ENCODE measurements around the gene C6orf47.

DNA sequence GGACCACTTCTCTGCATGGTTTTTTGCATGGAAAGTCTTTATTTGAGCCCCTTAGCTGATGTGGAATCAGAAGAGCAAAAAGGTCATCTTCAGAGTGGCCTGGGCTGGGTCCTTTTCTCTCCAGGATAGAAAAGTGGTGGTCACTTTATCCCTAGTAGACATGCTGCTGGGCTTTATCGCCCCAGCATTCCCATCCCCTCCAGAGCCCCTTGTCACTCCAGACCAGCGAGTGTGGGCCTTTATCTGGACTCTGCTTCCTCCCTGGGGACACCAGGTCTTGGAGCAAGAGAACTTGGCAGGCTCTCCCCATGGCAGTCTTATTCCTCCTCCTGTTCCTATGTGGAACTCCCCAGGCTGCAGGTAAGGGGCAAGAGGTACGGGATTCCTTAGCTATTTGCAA is 46.0 kb upstream of the C6orf47 start, which contains the start of gene LY6G6F:
- TF ChIP-seq, protein P1, sequence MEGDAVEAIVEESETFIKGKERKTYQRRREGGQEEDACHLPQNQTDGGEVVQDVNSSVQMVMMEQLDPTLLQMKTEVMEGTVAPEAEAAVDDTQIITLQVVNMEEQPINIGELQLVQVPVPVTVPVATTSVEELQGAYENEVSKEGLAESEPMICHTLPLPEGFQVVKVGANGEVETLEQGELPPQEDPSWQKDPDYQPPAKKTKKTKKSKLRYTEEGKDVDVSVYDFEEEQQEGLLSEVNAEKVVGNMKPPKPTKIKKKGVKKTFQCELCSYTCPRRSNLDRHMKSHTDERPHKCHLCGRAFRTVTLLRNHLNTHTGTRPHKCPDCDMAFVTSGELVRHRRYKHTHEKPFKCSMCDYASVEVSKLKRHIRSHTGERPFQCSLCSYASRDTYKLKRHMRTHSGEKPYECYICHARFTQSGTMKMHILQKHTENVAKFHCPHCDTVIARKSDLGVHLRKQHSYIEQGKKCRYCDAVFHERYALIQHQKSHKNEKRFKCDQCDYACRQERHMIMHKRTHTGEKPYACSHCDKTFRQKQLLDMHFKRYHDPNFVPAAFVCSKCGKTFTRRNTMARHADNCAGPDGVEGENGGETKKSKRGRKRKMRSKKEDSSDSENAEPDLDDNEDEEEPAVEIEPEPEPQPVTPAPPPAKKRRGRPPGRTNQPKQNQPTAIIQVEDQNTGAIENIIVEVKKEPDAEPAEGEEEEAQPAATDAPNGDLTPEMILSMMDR (IDR thresholded peaks at IDR 0.05 in 4 of 5, conservative IDR thresholded peaks at IDR 0.05 in 1 of 5): no peak
- TF ChIP-seq POLR2A (IDR thresholded peaks at IDR 0.05): no peak

All from gastrocnemius medialis (tissue), 4 donors.